ENCODE data around the gene KMT2C. TPM values are rescaled to one million over a fixed set of nuclear protein-coding genes. Genes with fewer than 3 reads are reported as not detected.

Gene KMT2C
- total and polyA plus RNA-seq, 2 of the 8 experiments (the other 6 are each of a cell fraction or from before 2014, with no cell fraction given): 9.1 to 40.8 TPM

DNA sequence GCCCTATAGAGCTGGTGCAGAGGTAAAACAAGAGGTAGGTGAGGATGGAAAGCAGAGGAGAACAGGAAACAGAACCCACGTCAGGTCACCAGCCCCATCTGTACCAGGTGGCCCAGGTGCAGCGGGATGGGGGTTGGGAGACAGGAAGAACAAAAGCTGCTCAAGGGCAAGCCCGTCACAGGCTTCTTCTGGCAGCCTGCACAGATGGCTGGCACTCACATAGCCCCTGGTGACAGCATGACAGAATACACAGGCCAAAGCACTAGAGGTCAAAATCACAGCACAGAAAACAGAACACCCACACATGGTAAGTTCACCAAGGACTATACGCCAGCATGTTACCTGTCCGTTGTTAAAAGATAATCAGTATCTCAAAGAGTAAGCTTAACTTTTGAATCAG lies 283.5 kb downstream of the KMT2C start (continued):
- TF ChIP-seq, protein P1, sequence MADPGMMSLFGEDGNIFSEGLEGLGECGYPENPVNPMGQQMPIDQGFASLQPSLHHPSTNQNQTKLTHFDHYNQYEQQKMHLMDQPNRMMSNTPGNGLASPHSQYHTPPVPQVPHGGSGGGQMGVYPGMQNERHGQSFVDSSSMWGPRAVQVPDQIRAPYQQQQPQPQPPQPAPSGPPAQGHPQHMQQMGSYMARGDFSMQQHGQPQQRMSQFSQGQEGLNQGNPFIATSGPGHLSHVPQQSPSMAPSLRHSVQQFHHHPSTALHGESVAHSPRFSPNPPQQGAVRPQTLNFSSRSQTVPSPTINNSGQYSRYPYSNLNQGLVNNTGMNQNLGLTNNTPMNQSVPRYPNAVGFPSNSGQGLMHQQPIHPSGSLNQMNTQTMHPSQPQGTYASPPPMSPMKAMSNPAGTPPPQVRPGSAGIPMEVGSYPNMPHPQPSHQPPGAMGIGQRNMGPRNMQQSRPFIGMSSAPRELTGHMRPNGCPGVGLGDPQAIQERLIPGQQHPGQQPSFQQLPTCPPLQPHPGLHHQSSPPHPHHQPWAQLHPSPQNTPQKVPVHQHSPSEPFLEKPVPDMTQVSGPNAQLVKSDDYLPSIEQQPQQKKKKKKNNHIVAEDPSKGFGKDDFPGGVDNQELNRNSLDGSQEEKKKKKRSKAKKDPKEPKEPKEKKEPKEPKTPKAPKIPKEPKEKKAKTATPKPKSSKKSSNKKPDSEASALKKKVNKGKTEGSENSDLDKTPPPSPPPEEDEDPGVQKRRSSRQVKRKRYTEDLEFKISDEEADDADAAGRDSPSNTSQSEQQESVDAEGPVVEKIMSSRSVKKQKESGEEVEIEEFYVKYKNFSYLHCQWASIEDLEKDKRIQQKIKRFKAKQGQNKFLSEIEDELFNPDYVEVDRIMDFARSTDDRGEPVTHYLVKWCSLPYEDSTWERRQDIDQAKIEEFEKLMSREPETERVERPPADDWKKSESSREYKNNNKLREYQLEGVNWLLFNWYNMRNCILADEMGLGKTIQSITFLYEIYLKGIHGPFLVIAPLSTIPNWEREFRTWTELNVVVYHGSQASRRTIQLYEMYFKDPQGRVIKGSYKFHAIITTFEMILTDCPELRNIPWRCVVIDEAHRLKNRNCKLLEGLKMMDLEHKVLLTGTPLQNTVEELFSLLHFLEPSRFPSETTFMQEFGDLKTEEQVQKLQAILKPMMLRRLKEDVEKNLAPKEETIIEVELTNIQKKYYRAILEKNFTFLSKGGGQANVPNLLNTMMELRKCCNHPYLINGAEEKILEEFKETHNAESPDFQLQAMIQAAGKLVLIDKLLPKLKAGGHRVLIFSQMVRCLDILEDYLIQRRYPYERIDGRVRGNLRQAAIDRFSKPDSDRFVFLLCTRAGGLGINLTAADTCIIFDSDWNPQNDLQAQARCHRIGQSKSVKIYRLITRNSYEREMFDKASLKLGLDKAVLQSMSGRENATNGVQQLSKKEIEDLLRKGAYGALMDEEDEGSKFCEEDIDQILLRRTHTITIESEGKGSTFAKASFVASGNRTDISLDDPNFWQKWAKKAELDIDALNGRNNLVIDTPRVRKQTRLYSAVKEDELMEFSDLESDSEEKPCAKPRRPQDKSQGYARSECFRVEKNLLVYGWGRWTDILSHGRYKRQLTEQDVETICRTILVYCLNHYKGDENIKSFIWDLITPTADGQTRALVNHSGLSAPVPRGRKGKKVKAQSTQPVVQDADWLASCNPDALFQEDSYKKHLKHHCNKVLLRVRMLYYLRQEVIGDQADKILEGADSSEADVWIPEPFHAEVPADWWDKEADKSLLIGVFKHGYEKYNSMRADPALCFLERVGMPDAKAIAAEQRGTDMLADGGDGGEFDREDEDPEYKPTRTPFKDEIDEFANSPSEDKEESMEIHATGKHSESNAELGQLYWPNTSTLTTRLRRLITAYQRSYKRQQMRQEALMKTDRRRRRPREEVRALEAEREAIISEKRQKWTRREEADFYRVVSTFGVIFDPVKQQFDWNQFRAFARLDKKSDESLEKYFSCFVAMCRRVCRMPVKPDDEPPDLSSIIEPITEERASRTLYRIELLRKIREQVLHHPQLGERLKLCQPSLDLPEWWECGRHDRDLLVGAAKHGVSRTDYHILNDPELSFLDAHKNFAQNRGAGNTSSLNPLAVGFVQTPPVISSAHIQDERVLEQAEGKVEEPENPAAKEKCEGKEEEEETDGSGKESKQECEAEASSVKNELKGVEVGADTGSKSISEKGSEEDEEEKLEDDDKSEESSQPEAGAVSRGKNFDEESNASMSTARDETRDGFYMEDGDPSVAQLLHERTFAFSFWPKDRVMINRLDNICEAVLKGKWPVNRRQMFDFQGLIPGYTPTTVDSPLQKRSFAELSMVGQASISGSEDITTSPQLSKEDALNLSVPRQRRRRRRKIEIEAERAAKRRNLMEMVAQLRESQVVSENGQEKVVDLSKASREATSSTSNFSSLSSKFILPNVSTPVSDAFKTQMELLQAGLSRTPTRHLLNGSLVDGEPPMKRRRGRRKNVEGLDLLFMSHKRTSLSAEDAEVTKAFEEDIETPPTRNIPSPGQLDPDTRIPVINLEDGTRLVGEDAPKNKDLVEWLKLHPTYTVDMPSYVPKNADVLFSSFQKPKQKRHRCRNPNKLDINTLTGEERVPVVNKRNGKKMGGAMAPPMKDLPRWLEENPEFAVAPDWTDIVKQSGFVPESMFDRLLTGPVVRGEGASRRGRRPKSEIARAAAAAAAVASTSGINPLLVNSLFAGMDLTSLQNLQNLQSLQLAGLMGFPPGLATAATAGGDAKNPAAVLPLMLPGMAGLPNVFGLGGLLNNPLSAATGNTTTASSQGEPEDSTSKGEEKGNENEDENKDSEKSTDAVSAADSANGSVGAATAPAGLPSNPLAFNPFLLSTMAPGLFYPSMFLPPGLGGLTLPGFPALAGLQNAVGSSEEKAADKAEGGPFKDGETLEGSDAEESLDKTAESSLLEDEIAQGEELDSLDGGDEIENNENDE (IDR thresholded peaks at IDR 0.05; ENCODE audit: insufficient replicate concordance, low read length): no peak
- TF ChIP-seq SIX5 (IDR thresholded peaks at IDR 0.05; ENCODE audit: low read depth, low read length) (no peak), CBX8 (IDR thresholded peaks at IDR 0.05; ENCODE audit: borderline replicate concordance, low read depth, low read length) (no peak)

Measured in H1 (cell line).